ENCODE results near the gene ENTR1.

- TF ChIP-seq CTCF (IDR thresholded peaks at IDR 0.05), result no peak
- no peak for TF ChIP-seq POLR2AphosphoS5 (IDR thresholded peaks at IDR 0.05; ENCODE audit: low read depth, low read length)
- no peak for TF ChIP-seq SIN3A (IDR thresholded peaks at IDR 0.05; ENCODE audit: borderline replicate concordance, insufficient read depth, low read depth, low read length)
- no peak for TF ChIP-seq REST (IDR thresholded peaks at IDR 0.05; ENCODE audit: insufficient read depth in 1 of 2, low read depth in 2 of 2, low read length in 1 of 2)
Measured at GRCh38 chr9:136405481-136405880, 4.9 kb downstream of the ENTR1 start.
